COLO668 (cell line): ENCODE measurements around the gene MIDN.
A peak's percentile ranks its signal among the peaks of the same experiment; 100 is the strongest.

Experiments
- DNase-seq: peaks from one replicate; lab custom pipeline; 2025; ENCODE audit not compliant: unreplicated experiment; lab: John Stamatoyannopoulos, UW

The MIDN gene

GRCh38 chr19:1257475-1258162 lies 9.2 kb downstream of the MIDN start:
- DNase-seq: no peak

GRCh38 chr19:1258163-1258492 lies 9.7 kb downstream of the MIDN start:
- DNase-seq: no peak

- no peak for DNase-seq
Observed at GRCh38 chr19:1258707-1259205, 10.4 kb downstream of the MIDN start.

- peak; percentile 72 for DNase-seq
Observed at GRCh38 chr19:1259206-1259875, 11.0 kb downstream of the MIDN start.

GRCh38 chr19:1259876-1260748 lies 11.7 kb downstream of the MIDN start:
- peak; percentile 27 for DNase-seq

GRCh38 chr19:1260749-1261537 lies 12.6 kb downstream of the MIDN start:
- DNase-seq: peak; percentile 98

- DNase-seq: peak; percentile 45
Observed at GRCh38 chr19:1261538-1261797, 13.1 kb downstream of the MIDN start.

- peak; percentile 67 for DNase-seq
Observed at GRCh38 chr19:1261798-1262622, 13.6 kb downstream of the MIDN start.

- DNase-seq: no peak
Observed at GRCh38 chr19:1262623-1263123, 14.3 kb downstream of the MIDN start.

- peak; percentile 9 for DNase-seq
Observed at GRCh38 chr19:1263188-1263587, 14.8 kb downstream of the MIDN start.

- peak; percentile 37 for DNase-seq
Observed at GRCh38 chr19:1264801-1265614, 16.6 kb downstream of the MIDN start.

- DNase-seq: peak; percentile 31
Observed at GRCh38 chr19:1265615-1266128, 17.3 kb downstream of the MIDN start.

GRCh38 chr19:1266129-1266915 lies 17.9 kb downstream of the MIDN start:
- peak; percentile 87 for DNase-seq

- DNase-seq: peak; percentile 67
Observed at GRCh38 chr19:1266916-1267476, 18.6 kb downstream of the MIDN start.

GRCh38 chr19:1267477-1268225 lies 19.3 kb downstream of the MIDN start:
- peak; percentile 34 for DNase-seq

GRCh38 chr19:1268226-1269064 lies 20.1 kb downstream of the MIDN start:
- no peak for DNase-seq
